ENCODE data around the gene TMEM52. TPM values are rescaled to one million over a fixed set of nuclear protein-coding genes. Genes with fewer than 3 reads are reported as not detected.

Gene TMEM52
- total RNA-seq, 1 donor from 2014 or later = 1.4 TPM

DNA sequence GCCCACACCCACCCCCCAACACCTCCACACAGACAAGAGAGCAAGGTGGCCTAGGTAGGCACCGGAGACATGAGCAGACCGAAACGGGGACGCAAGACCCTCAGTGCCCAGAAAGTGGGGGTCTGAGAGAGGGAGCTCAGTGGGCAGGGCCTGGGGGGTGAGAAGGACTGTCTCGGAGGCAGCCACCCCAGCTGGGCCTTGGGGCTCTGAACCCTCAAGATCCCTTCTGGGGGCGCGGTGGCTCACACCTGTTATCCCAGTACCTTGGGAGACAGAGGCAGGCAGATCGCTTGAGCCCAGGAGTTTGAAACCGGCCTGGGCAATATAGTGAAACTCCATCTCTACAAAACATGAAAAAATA lies 19.1 kb downstream of the TMEM52 start:
- Histone ChIP-seq H2AFZ (ENCODE audit: low read depth, low read length) (no peak overlapping the region), H3K27ac (ENCODE audit: low read depth, low read length) (no peak overlapping the region), H3K9me3 (ENCODE audit: insufficient read depth, low read depth, low read length) (no peaks in the 10 kb centered on the region), H4K20me1 (ENCODE audit: insufficient read depth, low read length) (no peaks in the 10 kb centered on the region), H3K4me2 (ENCODE audit: low read length) (no peak overlapping the region), H3K4me3 (ENCODE audit: insufficient read depth, low read depth, low read length) (no peak overlapping the region), H3K36me3 (ENCODE audit: insufficient read depth, low read length) (no peaks in the 10 kb centered on the region), H3K4me1 (ENCODE audit: insufficient read depth, low read length) (peaks cover 3% of the 10 kb centered on the region), H3K27me3 (ENCODE audit: insufficient read depth, low read length) (no peaks in the 10 kb centered on the region), H3K79me2 (ENCODE audit: insufficient read depth, low read length) (no peaks in the 10 kb centered on the region), H3K9ac (ENCODE audit: low read length) (no peak overlapping the region)
- Mint-ChIP-seq H3K27me3 (ENCODE audit: low read depth, unreplicated experiment) (peaks cover 6% of the 10 kb centered on the region), H3K4me3 (ENCODE audit: unreplicated experiment) (no peak overlapping the region), H3K27ac (ENCODE audit: unreplicated experiment) (no peak overlapping the region), H3K4me1 (ENCODE audit: low read depth, unreplicated experiment) (peaks cover 1% of the 10 kb centered on the region), H3K9me3 (ENCODE audit: unreplicated experiment) (no peaks in the 10 kb centered on the region), H3K36me3 (ENCODE audit: low read depth, unreplicated experiment) (no peaks in the 10 kb centered on the region)
- no peak for FAIRE-seq
- TF ChIP-seq, protein P1, sequence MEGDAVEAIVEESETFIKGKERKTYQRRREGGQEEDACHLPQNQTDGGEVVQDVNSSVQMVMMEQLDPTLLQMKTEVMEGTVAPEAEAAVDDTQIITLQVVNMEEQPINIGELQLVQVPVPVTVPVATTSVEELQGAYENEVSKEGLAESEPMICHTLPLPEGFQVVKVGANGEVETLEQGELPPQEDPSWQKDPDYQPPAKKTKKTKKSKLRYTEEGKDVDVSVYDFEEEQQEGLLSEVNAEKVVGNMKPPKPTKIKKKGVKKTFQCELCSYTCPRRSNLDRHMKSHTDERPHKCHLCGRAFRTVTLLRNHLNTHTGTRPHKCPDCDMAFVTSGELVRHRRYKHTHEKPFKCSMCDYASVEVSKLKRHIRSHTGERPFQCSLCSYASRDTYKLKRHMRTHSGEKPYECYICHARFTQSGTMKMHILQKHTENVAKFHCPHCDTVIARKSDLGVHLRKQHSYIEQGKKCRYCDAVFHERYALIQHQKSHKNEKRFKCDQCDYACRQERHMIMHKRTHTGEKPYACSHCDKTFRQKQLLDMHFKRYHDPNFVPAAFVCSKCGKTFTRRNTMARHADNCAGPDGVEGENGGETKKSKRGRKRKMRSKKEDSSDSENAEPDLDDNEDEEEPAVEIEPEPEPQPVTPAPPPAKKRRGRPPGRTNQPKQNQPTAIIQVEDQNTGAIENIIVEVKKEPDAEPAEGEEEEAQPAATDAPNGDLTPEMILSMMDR (IDR thresholded peaks at IDR 0.05; ENCODE audit: insufficient read depth, low read depth, low read length) = no peak
- no peak for DNase-seq (ENCODE audit: low read depth)

DNA sequence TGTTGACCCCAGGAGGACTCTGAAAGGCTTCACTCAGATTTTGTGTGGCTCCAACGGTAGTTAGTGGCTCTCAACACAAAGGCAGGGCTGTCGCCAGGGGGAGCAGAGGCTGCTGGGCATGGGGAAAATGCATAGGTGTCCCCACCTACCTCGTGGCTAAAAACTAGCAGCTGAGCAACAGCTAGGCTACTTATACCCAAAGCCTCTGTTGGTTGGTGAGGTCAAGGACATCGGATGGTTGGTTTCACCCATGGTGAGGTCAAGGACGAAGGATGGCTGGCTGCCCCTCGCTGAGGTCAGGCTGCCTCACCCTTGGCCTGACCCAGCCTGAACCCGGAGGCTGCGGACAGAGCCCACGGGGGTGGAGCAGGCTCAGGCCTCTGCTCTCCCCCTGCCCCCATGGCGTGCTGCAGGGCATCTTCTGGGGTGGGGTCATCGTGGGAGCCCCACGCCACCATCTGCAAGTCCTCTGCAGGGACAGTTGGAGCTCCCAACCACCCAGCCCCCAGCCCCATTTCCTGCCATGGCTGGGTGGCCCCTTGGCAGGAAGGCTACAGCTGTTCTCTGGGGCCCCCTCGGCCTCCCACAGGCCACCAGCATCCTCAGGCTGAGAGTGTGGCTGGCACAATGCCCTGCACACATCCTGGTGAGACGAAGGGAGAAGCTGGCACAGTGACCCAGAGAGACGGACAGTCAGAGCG lies 19.7 kb downstream of the TMEM52 start:
- no peak for FAIRE-seq
- TF ChIP-seq, protein P1 (IDR thresholded peaks at IDR 0.05; ENCODE audit: insufficient read depth, low read depth, low read length) = no peak
- TF ChIP-seq EZH2 (IDR thresholded peaks at IDR 0.05; ENCODE audit: insufficient read depth, low read length) = no peak

DNA sequence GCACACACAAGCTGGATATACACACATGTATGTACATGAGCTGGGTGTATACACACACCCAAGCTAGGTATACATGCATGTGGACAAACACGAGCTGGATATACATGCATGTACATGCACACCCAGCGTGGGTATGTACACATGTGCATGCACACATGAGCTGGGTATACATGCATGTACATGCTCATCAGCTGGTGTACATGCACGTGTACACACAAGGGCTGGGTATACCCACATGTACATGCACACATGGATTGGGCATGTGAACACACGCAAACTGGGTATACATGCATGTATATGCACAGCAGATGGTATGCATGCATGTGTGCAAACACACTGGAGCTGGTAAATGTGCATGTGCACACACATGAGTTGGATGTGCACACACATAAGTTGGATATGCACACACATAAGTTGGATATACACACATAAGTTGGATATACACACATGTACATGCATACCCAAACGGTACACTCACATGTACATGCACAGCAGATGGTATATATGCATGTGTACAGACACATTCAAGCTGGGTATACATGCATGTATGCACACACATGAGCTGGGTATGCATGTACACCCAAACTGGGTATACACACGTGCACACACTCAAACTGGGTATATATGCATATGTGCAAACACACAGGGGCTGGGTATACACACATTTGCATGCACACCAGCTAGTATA lies 20.7 kb downstream of the TMEM52 start:
- peaks cover 3% of the 10 kb centered on the region for H3K4me1 ChIP-seq (ENCODE audit: insufficient read depth, low read length)
- DNase-seq (ENCODE audit: low read depth) = no peak
- Mint-ChIP-seq H3K9me3 (ENCODE audit: unreplicated experiment) (no peaks in the 10 kb centered on the region), H3K27ac (ENCODE audit: unreplicated experiment) (no peak overlapping the region), H3K4me3 (ENCODE audit: unreplicated experiment) (no peak overlapping the region), H3K4me1 (ENCODE audit: low read depth, unreplicated experiment) (peaks cover 6% of the 10 kb centered on the region), H3K36me3 (ENCODE audit: low read depth, unreplicated experiment) (no peaks in the 10 kb centered on the region), H3K27me3 (ENCODE audit: low read depth, unreplicated experiment) (peaks cover 7% of the 10 kb centered on the region)
- FAIRE-seq = no peak
- H3K4me2 ChIP-seq (ENCODE audit: low read length) = no peak overlapping the region
- H3K27me3 ChIP-seq (ENCODE audit: insufficient read depth, low read length) = no peaks in the 10 kb centered on the region
- no peak overlapping the region for H2AFZ ChIP-seq (ENCODE audit: low read depth, low read length)
- no peak overlapping the region for H3K9ac ChIP-seq (ENCODE audit: low read length)
- no peaks in the 10 kb centered on the region for H3K9me3 ChIP-seq (ENCODE audit: insufficient read depth, low read depth, low read length)
- H4K20me1 ChIP-seq (ENCODE audit: insufficient read depth, low read length) = no peaks in the 10 kb centered on the region
- TF ChIP-seq, protein P1 (IDR thresholded peaks at IDR 0.05; ENCODE audit: insufficient read depth, low read depth, low read length) = no peak
- TF ChIP-seq EZH2 (IDR thresholded peaks at IDR 0.05; ENCODE audit: insufficient read depth, low read length) = no peak
- H3K27ac ChIP-seq (ENCODE audit: low read depth, low read length) = no peak overlapping the region
- H3K79me2 ChIP-seq (ENCODE audit: insufficient read depth, low read length) = no peaks in the 10 kb centered on the region
- no peaks in the 10 kb centered on the region for H3K36me3 ChIP-seq (ENCODE audit: insufficient read depth, low read length)
- no peak overlapping the region for H3K4me3 ChIP-seq (ENCODE audit: insufficient read depth, low read depth, low read length)

More for the DNA sequence above, 19.7 kb downstream of the TMEM52 start:
- H3K4me3 ChIP-seq (ENCODE audit: insufficient read depth, low read depth, low read length) = no peak overlapping the region
- H3K9me3 ChIP-seq (ENCODE audit: insufficient read depth, low read depth, low read length) = no peaks in the 10 kb centered on the region
- no peak overlapping the region for H3K9ac ChIP-seq (ENCODE audit: low read length)
- no peak overlapping the region for H3K27ac Mint-ChIP-seq (ENCODE audit: unreplicated experiment)
- no peaks in the 10 kb centered on the region for H3K27me3 ChIP-seq (ENCODE audit: insufficient read depth, low read length)
- H3K27me3 Mint-ChIP-seq (ENCODE audit: low read depth, unreplicated experiment) = peaks cover 7% of the 10 kb centered on the region
- no peak for DNase-seq (ENCODE audit: low read depth)
- peaks cover 3% of the 10 kb centered on the region for H3K4me1 ChIP-seq (ENCODE audit: insufficient read depth, low read length)
- H3K27ac ChIP-seq (ENCODE audit: low read depth, low read length) = no peak overlapping the region
- no peaks in the 10 kb centered on the region for H3K9me3 Mint-ChIP-seq (ENCODE audit: unreplicated experiment)
- H3K79me2 ChIP-seq (ENCODE audit: insufficient read depth, low read length) = no peaks in the 10 kb centered on the region
- no peak overlapping the region for H3K4me2 ChIP-seq (ENCODE audit: low read length)
- no peaks in the 10 kb centered on the region for H3K36me3 Mint-ChIP-seq (ENCODE audit: low read depth, unreplicated experiment)
- peaks cover 6% of the 10 kb centered on the region for H3K4me1 Mint-ChIP-seq (ENCODE audit: low read depth, unreplicated experiment)
- H3K36me3 ChIP-seq (ENCODE audit: insufficient read depth, low read length) = no peaks in the 10 kb centered on the region
- H4K20me1 ChIP-seq (ENCODE audit: insufficient read depth, low read length) = no peaks in the 10 kb centered on the region
- no peak overlapping the region for H2AFZ ChIP-seq (ENCODE audit: low read depth, low read length)
- H3K4me3 Mint-ChIP-seq (ENCODE audit: unreplicated experiment) = no peak overlapping the region
